OCI-LY1 (cell line): Measurements from ENCODE around the gene CHI3L1.

Source experiments
- H2AFZ ChIP-seq: fragments of 200-600 bp; sonication (generic), shearing (Covaris generic); 2 replicates; pipeline ENCODE4 v1.6.0; 2014; ENCODE audit warnings: antibody characterized with exemption, mild to moderate bottlenecking, low read length
- H3F3A ChIP-seq: fragments of 200-600 bp; sonication (generic), shearing (Covaris generic); 2 replicates; pipeline ENCODE4 v1.6.0; 2014; ENCODE audit warnings: mild to moderate bottlenecking, antibody characterized with exemption, low read length, moderate library complexity; ENCODE audit not compliant: insufficient read depth
- H3K27ac ChIP-seq: fragments of 200-600 bp; sonication (generic); 2 replicates; pipeline ENCODE4 v1.5.1; 2014; ENCODE audit warnings: low read length, mixed run types, mild to moderate bottlenecking, low read depth; ENCODE audit not compliant: poor library complexity, severe bottlenecking
- H3K27me3 ChIP-seq: fragments of 200-600 bp; sonication (generic); 2 replicates; pipeline ENCODE4 v1.6.0; 2014; ENCODE audit warnings: antibody characterized with exemption, mild to moderate bottlenecking, low read length, moderate library complexity; ENCODE audit not compliant: insufficient read depth
- H3K36me3 ChIP-seq: fragments of 200-600 bp; sonication (generic); 2 replicates; pipeline ENCODE4 v1.6.1; 2014; ENCODE audit warnings: mild to moderate bottlenecking, antibody characterized with exemption, low read length, moderate library complexity, mixed read lengths; ENCODE audit not compliant: insufficient read depth
- H3K4me1 ChIP-seq: fragments of 200-600 bp; sonication (generic); 2 replicates; pipeline ENCODE4 v1.5.1; 2014; ENCODE audit warnings: mild to moderate bottlenecking, low read length, moderate library complexity; ENCODE audit not compliant: insufficient read depth, severe bottlenecking
- H3K4me2 ChIP-seq: fragments of 200-600 bp; sonication (generic), shearing (Covaris generic); 2 replicates; pipeline ENCODE4 v1.6.1; 2014; ENCODE audit warnings: low read length
- H3K4me3 ChIP-seq: fragments of 200-600 bp; sonication (generic); 2 replicates; pipeline ENCODE4 v1.5.1; 2014; ENCODE audit warnings: low read length, low read depth, mild to moderate bottlenecking, mixed read lengths; ENCODE audit not compliant: poor library complexity, severe bottlenecking
- H3K79me2 ChIP-seq: fragments of 200-600 bp; shearing (Covaris generic); 2 replicates; pipeline ENCODE4 v1.6.1; 2016; ENCODE audit warnings: mixed run types, low read length, mixed read lengths; ENCODE audit not compliant: insufficient read depth
- H3K9ac ChIP-seq: fragments of 200-600 bp; sonication (generic), shearing (Covaris generic); 2 replicates; pipeline ENCODE4 v1.6.1; 2014; ENCODE audit warnings: mild to moderate bottlenecking, low read length, mixed read lengths
- H3K9me2 ChIP-seq: fragments of 200-600 bp; sonication (generic), shearing (Covaris generic); 2 replicates; pipeline ENCODE4 v1.6.1; 2014; ENCODE audit warnings: low read depth, mild to moderate bottlenecking, low read length, mixed read lengths
- H3K9me3 ChIP-seq: fragments of 200-600 bp; shearing (Covaris generic); 2 replicates; pipeline ENCODE4 v1.6.1; 2014; ENCODE audit warnings: low read length, mixed read lengths
- H4K20me1 ChIP-seq: fragments of 200-600 bp; sonication (generic), shearing (Covaris generic); 2 replicates; pipeline ENCODE4 v1.6.0; 2016; ENCODE audit warnings: mild to moderate bottlenecking, low read length; ENCODE audit not compliant: insufficient read depth
- EZH2 ChIP-seq: fragments of 200-600 bp; sonication (generic), shearing (Covaris generic); IDR thresholded peaks from 2 replicates; pipeline ENCODE4 v1.8.0; 2017; ENCODE audit warnings: borderline replicate concordance, mixed run types, mild to moderate bottlenecking, antibody characterized with exemption, low read length, moderate library complexity, mixed read lengths
- TF ChIP-seq, protein P1 (sequence below): fragments of 200-600 bp; sonication (generic), shearing (Covaris generic); IDR thresholded peaks from 2 replicates; pipeline ENCODE4 v1.5.1; 2017; ENCODE audit warnings: mild to moderate bottlenecking, antibody characterized with exemption, low read length, moderate library complexity, mixed read lengths

Gene CHI3L1

DNA sequence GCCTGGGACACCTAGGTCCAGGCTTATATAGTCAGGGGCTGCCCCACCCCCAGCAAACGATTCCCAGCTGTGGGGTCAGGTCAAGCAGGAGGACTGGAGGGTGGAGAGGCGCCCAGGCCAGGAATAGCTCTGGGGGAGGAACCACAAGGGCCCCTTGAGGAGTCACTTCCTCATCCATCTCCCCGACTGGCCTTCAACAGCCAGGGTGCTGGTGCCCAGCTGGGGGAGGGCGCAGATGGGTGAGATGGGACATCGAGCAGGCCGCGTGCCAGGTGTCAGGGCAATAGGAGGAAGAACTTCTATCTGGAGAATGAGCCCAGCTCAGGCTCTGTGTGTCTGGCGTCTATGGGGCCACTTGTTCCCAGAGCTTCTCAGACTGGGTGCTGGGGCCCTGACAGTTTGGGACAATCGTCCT is 10.7 kb downstream of the CHI3L1 start:
- no peaks in the 10 kb centered on the region for H3K9me2 ChIP-seq
- H3K9me3 ChIP-seq, result no peaks in the 10 kb centered on the region
- no peak overlapping the region for H3K4me3 ChIP-seq
- H3K79me2 ChIP-seq, result no peaks in the 10 kb centered on the region
- H4K20me1 ChIP-seq, result no peaks in the 10 kb centered on the region
- H3F3A ChIP-seq, result no peaks in the 10 kb centered on the region
- no peak for TF ChIP-seq EZH2
- TF ChIP-seq, protein P1, sequence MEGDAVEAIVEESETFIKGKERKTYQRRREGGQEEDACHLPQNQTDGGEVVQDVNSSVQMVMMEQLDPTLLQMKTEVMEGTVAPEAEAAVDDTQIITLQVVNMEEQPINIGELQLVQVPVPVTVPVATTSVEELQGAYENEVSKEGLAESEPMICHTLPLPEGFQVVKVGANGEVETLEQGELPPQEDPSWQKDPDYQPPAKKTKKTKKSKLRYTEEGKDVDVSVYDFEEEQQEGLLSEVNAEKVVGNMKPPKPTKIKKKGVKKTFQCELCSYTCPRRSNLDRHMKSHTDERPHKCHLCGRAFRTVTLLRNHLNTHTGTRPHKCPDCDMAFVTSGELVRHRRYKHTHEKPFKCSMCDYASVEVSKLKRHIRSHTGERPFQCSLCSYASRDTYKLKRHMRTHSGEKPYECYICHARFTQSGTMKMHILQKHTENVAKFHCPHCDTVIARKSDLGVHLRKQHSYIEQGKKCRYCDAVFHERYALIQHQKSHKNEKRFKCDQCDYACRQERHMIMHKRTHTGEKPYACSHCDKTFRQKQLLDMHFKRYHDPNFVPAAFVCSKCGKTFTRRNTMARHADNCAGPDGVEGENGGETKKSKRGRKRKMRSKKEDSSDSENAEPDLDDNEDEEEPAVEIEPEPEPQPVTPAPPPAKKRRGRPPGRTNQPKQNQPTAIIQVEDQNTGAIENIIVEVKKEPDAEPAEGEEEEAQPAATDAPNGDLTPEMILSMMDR, result no peak
- no peak overlapping the region for H3K9ac ChIP-seq
- no peak overlapping the region for H3K4me2 ChIP-seq
- no peak overlapping the region for H3K27ac ChIP-seq
- no peaks in the 10 kb centered on the region for H3K4me1 ChIP-seq
- H3K27me3 ChIP-seq, result no peaks in the 10 kb centered on the region
- no peaks in the 10 kb centered on the region for H3K36me3 ChIP-seq
- no peak overlapping the region for H2AFZ ChIP-seq

DNA sequence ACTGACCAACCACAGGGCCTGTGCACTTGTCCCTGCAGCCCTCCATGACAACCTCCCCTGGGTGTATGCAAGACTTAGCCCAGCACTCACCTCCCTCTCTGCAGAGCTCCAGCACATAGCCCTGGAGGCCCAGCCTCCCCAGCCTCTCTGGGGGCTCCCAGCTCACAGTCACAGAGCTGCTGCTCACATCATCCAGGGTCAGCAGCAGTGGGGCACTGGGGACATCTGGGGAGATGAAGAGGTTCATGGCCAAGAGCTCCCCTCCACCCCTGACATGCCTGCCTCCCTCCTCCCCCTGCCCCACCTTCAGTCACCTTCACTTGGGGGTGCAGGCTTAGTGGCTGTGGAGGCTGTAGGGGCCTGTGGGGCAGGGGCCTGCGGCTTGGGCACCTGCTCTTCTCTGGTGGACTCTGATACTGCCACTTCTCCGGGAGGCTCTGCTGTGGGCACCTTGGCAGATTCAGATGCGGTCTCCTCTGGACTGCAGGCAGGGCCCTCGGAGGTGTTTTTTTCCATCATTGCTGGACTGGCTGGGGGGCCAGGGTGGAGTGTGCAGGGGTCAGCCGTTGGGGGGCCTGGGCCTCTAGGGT is 11.2 kb downstream of the CHI3L1 start, which contains the start of gene MYBPH:
MYBPH (minus strand) TSS at position 590 of the 590 bp plus-strand sequence; CDS start at position 519, 71 bp downstream.
- TF ChIP-seq, protein P1, result no peak
- TF ChIP-seq EZH2, result no peak
- Histone ChIP-seq H3K9ac (no peak within 1 kb of the TSS), H3K4me2 (no peak within 1 kb of the TSS), H3F3A (no peaks in the 10 kb centered on the region), H3K9me3 (no peaks in the 10 kb centered on the region), H4K20me1 (no peaks in the 10 kb centered on the region), H3K4me3 (no peak within 1 kb of the TSS), H3K27me3 (no peaks in the 10 kb centered on the region), H3K4me1 (no peaks in the 10 kb centered on the region), H2AFZ (no peak within 1 kb of the TSS), H3K36me3 (no peaks in the 10 kb centered on the region), H3K9me2 (no peaks in the 10 kb centered on the region), H3K27ac (no peak within 1 kb of the TSS), H3K79me2 (no peaks in the 10 kb centered on the region)

DNA sequence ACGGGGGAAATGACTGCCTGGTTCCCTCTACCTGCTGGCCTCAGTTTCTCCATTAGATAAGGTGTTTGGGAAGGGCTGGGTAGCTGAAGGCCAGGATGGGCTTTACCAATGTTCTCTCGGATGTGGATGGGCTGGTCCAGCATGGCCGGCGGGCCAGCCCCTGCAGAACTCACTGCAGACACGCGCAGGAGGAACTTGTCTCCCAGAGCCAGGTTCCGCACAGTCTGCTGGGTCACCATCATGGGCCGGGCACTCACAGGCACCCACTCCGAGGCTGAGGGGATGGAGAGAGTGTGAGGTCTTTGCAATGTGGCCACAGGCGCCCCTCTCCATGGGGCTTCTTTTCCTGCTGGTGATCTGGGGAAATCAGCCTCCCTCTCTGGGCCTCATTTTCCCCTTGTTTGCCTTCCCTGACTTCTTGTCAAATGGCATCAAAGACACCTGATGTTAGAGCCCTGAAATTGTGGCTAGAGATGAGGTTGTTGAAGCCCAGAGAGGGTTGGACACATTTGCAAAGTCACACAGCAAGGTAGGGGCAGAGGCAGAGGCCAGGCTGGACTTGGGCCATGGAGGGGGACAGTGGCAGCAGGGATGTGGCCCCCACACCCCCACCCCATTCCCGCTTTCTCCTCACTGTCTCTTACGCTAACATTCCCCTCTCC is 12.0 kb downstream of the CHI3L1 start:
- Histone ChIP-seq H3F3A (no peaks in the 10 kb centered on the region), H3K4me1 (no peaks in the 10 kb centered on the region), H3K27ac (no peak overlapping the region), H2AFZ (no peak overlapping the region), H3K79me2 (no peaks in the 10 kb centered on the region), H3K4me3 (no peak overlapping the region), H3K9ac (no peak overlapping the region), H3K27me3 (no peaks in the 10 kb centered on the region), H3K36me3 (no peaks in the 10 kb centered on the region), H3K9me3 (no peaks in the 10 kb centered on the region), H3K4me2 (no peak overlapping the region), H3K9me2 (no peaks in the 10 kb centered on the region), H4K20me1 (no peaks in the 10 kb centered on the region)
- TF ChIP-seq, protein P1, result no peak
- TF ChIP-seq EZH2, result no peak
